ENCODE data around the gene WDR45. TPM values are rescaled to one million over a fixed set of nuclear protein-coding genes. Genes with fewer than 3 reads are reported as not detected.

WDR45 gene
- total RNA-seq, 1 experiment from 2014 or later: 31.8 TPM

DNA sequence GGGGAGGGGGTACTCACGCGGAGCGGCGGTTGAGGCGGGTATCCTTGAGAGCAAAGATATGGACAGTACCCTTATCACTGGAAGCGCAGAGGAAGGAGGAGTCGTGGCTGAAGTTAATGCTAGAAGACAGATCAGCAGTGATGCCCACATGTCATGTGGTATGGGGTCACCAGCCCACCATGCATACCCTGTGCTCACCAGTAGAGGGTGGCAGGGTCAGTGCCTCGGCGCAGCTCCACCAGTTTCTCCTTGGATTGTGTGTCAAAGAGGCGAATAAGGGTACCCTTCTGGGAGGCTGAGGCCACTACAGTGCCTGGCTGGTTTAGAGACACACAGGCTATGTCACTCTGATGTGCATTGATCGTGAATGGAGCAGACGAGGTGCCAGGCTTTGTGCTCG lies 4.3 kb downstream of the WDR45 start:
- CTCF ChIA-PET: no interaction called here
- no peaks in the 10 kb centered on the region for H3K9me3 ChIP-seq (ENCODE audit: low read depth, low read length, poor library complexity, severe bottlenecking)
- H3K27me3 ChIP-seq (replicated peaks; ENCODE audit: insufficient read depth, low read depth, low read length, poor library complexity): no peaks in the 10 kb centered on the region
- DNase-seq (ENCODE audit: low spot score): no peak
- H3K27ac ChIP-seq (ENCODE audit: low read depth, low read length, poor library complexity, severe bottlenecking): no peak overlapping the region
- no peak overlapping the region for H3K4me3 ChIP-seq (ENCODE audit: low read depth, low read length, poor library complexity, severe bottlenecking)
- intact Hi-C loops (cut with micrococcal nuclease; ENCODE audit: unreplicated experiment): no loop called here
- H3K36me3 ChIP-seq (ENCODE audit: insufficient read depth, low read length, poor library complexity, severe bottlenecking): peaks cover 3% of the 10 kb centered on the region
- POLR2A ChIA-PET (ENCODE audit: low non-redundant PET): no interaction called here
- BruUV-seq (replicated peaks): no TSS peak
- TF ChIP-seq CTCF (conservative IDR thresholded peaks at IDR 0.05; ENCODE audit: low read depth, low read length) (no peak), EZH2 (IDR thresholded peaks at IDR 0.05; ENCODE audit: borderline replicate concordance, low read depth, low read length, poor library complexity, severe bottlenecking) (no peak)
- peaks cover 7% of the 10 kb centered on the region for H3K4me1 ChIP-seq (ENCODE audit: insufficient read depth, low read length, poor library complexity, severe bottlenecking)

DNA sequence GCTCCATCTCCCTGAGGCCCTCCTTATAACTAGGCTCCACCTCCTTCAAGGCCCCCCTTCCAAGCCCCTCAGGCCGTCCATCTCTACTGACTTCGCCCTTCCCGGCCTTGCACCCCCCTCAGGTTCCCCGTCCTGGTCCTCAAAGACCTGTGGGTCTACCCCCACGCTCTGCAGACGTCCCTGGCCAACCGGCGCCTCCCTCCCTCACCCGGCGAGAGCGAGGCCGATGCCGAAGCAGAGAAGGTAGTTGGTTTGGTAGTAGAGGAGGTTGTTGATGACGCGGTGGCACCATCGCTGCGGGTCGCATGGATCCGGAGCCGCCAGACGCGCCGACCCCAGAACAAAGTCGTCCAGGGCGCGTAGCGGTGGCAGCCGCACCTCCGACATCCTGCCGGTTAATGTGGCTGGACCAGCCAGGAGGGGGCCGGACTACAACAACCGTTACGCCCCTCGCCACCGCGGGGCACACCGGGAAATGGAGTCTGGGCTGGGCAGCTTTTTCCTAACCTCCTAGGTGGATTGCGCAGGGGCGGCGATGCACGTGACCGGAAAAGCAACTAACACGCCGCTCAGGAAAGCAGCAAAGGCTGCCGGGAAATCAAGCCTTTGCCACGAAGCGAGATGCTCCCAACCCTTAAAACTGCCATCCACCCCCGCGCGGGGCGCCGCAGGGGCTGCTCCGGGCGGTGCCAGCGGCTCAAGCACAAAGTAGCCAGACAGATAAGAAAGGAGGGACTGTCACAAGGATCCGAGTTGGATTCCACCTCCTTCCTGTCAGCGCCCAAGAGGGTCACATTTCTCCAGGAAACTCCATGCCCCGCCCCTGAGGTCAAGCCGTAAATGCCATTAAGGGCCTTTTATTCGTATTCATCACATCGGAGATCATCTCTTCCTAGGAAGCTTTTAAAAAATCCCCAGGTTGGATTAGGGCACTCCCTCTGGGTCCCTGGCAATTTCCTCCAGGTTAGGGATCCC lies 5.8 kb downstream of the WDR45 start, which contains the start of gene PRAF2:
PRAF2 (minus strand) TSS at position 402 of the 975 bp plus-strand sequence; CDS start at position 387, 15 bp downstream.
- peak; percentile 94 for DNase-seq (ENCODE audit: low spot score)
- no TSS peak for BruUV-seq (replicated peaks)
- H3K4me1 ChIP-seq (ENCODE audit: insufficient read depth, low read length, poor library complexity, severe bottlenecking): peaks cover 7% of the 10 kb centered on the region
- H3K27ac ChIP-seq (ENCODE audit: low read depth, low read length, poor library complexity, severe bottlenecking): no peak within 1 kb of the TSS
- TF ChIP-seq CTCF (conservative IDR thresholded peaks at IDR 0.05; ENCODE audit: low read depth, low read length): no peak
- TF ChIP-seq EZH2 (IDR thresholded peaks at IDR 0.05; ENCODE audit: borderline replicate concordance, low read depth, low read length, poor library complexity, severe bottlenecking): no peak
- intact Hi-C loops (cut with micrococcal nuclease; ENCODE audit: unreplicated experiment): no loop called here
- no peaks in the 10 kb centered on the region for H3K9me3 ChIP-seq (ENCODE audit: low read depth, low read length, poor library complexity, severe bottlenecking)
- no peaks in the 10 kb centered on the region for H3K27me3 ChIP-seq (replicated peaks; ENCODE audit: insufficient read depth, low read depth, low read length, poor library complexity)
- ChIA-PET POLR2A (ENCODE audit: low non-redundant PET) (no interaction called here), CTCF (no interaction called here)
- peak within 1 kb of the TSS; percentile 73 for H3K4me3 ChIP-seq (ENCODE audit: low read depth, low read length, poor library complexity, severe bottlenecking)
- peaks cover 3% of the 10 kb centered on the region for H3K36me3 ChIP-seq (ENCODE audit: insufficient read depth, low read length, poor library complexity, severe bottlenecking)

DNA sequence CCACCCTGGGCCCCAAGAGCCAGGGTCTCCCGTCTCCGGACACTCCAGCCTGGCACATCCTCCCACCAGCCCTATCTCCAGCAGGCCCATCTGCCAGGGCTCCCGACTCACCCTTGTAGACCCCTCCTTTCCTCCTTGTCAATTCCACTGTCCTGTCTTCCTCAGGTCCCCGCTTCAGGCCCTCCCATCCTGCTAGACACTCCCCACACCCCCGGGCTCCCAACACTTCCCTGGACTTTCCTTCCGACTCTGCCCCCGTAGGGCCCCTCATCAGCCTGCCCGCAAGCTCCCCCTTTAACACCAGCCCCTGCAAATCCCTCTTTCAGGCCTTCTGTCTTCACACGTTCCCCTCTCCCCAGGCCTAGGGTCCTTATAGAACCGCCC lies 7.0 kb downstream of the WDR45 start:
- no peak overlapping the region for H3K27ac ChIP-seq (ENCODE audit: low read depth, low read length, poor library complexity, severe bottlenecking)
- H3K4me1 ChIP-seq (ENCODE audit: insufficient read depth, low read length, poor library complexity, severe bottlenecking): peaks cover 7% of the 10 kb centered on the region
- no TSS peak for BruUV-seq (replicated peaks)
- POLR2A ChIA-PET (ENCODE audit: low non-redundant PET): no interaction called here
- no peak for DNase-seq (ENCODE audit: low spot score)
- no peaks in the 10 kb centered on the region for H3K27me3 ChIP-seq (replicated peaks; ENCODE audit: insufficient read depth, low read depth, low read length, poor library complexity)
- H3K4me3 ChIP-seq (ENCODE audit: low read depth, low read length, poor library complexity, severe bottlenecking): peak overlapping the region; percentile 73
- TF ChIP-seq CTCF (conservative IDR thresholded peaks at IDR 0.05; ENCODE audit: low read depth, low read length): no peak
- no peak for TF ChIP-seq EZH2 (IDR thresholded peaks at IDR 0.05; ENCODE audit: borderline replicate concordance, low read depth, low read length, poor library complexity, severe bottlenecking)
- H3K9me3 ChIP-seq (ENCODE audit: low read depth, low read length, poor library complexity, severe bottlenecking): no peaks in the 10 kb centered on the region
- intact Hi-C loops (cut with micrococcal nuclease; ENCODE audit: unreplicated experiment): no loop called here
- peaks cover 3% of the 10 kb centered on the region for H3K36me3 ChIP-seq (ENCODE audit: insufficient read depth, low read length, poor library complexity, severe bottlenecking)
- CTCF ChIA-PET: no interaction called here
